Loucy (cell line): Measurements from ENCODE around the gene REC8.
"Not testable (repeated sequence)": the region's sequence is repeated elsewhere in the genome, so short reads cannot be mapped to it uniquely, and the experiment has no call there.

Experiments
- H2AFZ ChIP-seq: fragments of 200-600 bp; sonication (generic); 2 replicates; pipeline ENCODE4 v1.6.0; 2016; ENCODE audit warnings: antibody characterized with exemption, mild to moderate bottlenecking, low read length, moderate library complexity
- H3F3A ChIP-seq: fragments of 200-600 bp; 2 replicates; pipeline ENCODE4 v1.6.0; 2016; ENCODE audit warnings: antibody characterized with exemption, low read depth, mild to moderate bottlenecking
- H3K27me3 ChIP-seq: fragments of 200-600 bp; sonication (generic); 2 replicates; pipeline ENCODE4 v1.6.1; 2014; ENCODE audit warnings: low read length, mild to moderate bottlenecking; ENCODE audit not compliant: insufficient read depth, poor library complexity, severe bottlenecking
- H3K36me3 ChIP-seq: fragments of 200-600 bp; sonication (generic); 2 replicates; pipeline ENCODE4 v1.6.1; 2016; ENCODE audit warnings: low read length; ENCODE audit not compliant: insufficient read depth
- H3K4me1 ChIP-seq: fragments of 200-600 bp; sonication (generic); 2 replicates; pipeline ENCODE4 v1.5.1; 2014; ENCODE audit warnings: low read length, mild to moderate bottlenecking; ENCODE audit not compliant: insufficient read depth, poor library complexity, severe bottlenecking
- H3K4me2 ChIP-seq: fragments of 200-600 bp; sonication (generic); 2 replicates; pipeline ENCODE4 v1.6.0; 2014; ENCODE audit warnings: antibody characterized with exemption, low read length, low read depth, mild to moderate bottlenecking; ENCODE audit not compliant: poor library complexity, severe bottlenecking
- H3K4me3 ChIP-seq: fragments of 200-600 bp; sonication (generic); 2 replicates; pipeline ENCODE4 v1.5.1; 2014; ENCODE audit warnings: low read length, mild to moderate bottlenecking, mixed read lengths; ENCODE audit not compliant: poor library complexity, severe bottlenecking
- H3K79me2 ChIP-seq: fragments of 200-600 bp; sonication (generic); 2 replicates; pipeline ENCODE4 v1.6.1; 2014; ENCODE audit warnings: low read length; ENCODE audit not compliant: insufficient read depth
- H3K9ac ChIP-seq: fragments of 200-600 bp; sonication (generic); 2 replicates; pipeline ENCODE4 v1.6.0; 2014; ENCODE audit warnings: mild to moderate bottlenecking, low read depth, low read length, moderate library complexity; ENCODE audit not compliant: poor library complexity, severe bottlenecking
- H3K9me2 ChIP-seq: fragments of 200-600 bp; sonication (generic); replicated peaks from 2 replicates; pipeline ENCODE4 v1.6.1; 2016; ENCODE audit warnings: low read depth, low read length, mixed read lengths
- H3K9me3 ChIP-seq: fragments of 200-600 bp; sonication (generic); 2 replicates; pipeline ENCODE4 v1.6.1; 2014; ENCODE audit warnings: mild to moderate bottlenecking, antibody characterized with exemption, low read length, low read depth; ENCODE audit not compliant: insufficient read depth
- H4K20me1 ChIP-seq: fragments of 200-600 bp; sonication (generic); 2 replicates; pipeline ENCODE4 v1.6.0; 2014; ENCODE audit warnings: antibody characterized with exemption, low read length, mild to moderate bottlenecking; ENCODE audit not compliant: insufficient read depth, poor library complexity, severe bottlenecking
- EZH2phosphoT487 ChIP-seq: fragments of 200-600 bp; IDR thresholded peaks from 2 replicates; pipeline ENCODE4 v1.6.1; 2018; ENCODE audit warnings: antibody characterized with exemption, mild to moderate bottlenecking, moderate library complexity, borderline replicate concordance
- TF ChIP-seq, protein P1 (sequence below): fragments of 200-600 bp; sonication (generic); conservative IDR thresholded peaks from 2 replicates; pipeline ENCODE4 v1.5.1; 2014; ENCODE audit warnings: mild to moderate bottlenecking, antibody characterized with exemption, low read length

Gene REC8

DNA sequence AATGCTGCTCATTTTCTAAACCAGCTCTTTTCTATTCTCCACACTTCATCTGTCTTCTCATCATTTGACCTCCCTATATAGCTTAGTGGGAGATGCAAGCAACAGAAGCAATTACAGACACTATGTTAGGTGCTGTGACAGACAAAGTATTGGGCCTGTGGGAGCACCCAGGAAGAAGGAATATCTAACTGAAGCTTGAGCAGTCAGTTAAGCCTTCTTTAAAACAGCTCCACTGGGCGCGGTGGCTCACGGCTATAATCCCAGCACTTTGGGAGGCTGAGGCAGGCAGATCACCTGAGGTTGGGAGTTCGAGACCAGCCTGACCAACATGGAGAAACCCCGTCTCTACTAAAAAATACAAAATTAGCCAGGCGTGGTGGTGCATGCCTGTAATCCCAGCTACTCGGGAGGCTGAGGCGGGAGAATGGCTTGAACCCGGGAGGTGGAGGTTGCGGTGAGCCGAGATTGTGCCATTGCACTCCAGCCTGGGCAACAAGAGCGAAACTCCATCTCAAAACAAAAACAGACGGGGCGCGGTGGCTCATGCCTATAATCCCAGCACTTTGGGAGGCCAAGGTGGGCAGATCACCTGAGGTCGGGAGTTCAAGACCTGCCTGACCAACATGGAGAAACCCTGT lies 31.5 kb downstream of the REC8 start:
- H3K4me3 ChIP-seq, H3K9me3 ChIP-seq, H3K9me2 ChIP-seq, H3K4me1 ChIP-seq, H3K79me2 ChIP-seq, H3K27me3 ChIP-seq, H3K4me2 ChIP-seq, H3K9ac ChIP-seq, H3F3A ChIP-seq, H3K36me3 ChIP-seq, H4K20me1 ChIP-seq, H2AFZ ChIP-seq: not testable (repeated sequence)

DNA sequence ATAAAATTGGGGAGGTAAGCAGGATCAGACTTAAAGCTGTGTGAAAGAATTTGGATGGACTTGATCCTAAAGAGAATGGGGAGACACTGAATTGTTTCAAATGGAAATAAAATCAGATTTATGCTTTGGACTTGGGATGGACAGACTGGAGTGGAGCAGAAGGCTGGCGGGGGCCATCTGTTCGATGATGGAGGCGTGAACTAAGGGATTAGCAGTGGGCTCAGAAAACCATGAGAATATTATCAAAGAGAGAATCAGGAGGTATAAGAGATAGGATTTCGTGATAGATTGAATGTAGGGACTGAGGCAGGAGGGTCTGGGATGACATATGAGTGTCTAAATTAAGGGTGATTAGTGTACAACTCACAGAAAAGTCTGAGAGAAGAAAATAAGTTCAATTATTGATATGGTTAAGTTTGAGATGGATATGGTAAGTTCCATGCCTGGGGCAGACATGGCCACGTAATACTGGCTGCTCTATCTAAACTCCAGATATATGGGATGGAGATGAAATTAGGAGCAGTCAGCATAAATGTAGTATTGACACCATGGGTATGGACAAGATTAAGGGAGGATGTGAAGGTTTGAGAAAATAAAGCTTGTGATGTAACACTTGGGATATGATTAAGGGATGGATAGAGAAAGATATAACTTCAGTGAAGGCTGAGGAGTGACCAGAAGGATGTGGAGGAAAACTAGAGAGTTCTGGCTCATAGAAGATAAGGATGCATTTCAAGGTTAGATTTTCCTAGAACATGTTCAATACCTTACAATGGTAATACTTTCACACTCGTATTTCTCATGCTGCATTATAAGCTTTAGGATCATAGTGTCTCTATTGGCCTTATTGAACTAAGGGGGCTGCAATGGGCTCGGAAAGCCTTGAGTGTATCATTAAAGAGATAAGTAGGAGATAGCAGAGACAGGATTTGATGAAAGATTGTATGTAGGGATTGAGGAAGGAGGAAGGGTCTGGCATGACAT lies 32.6 kb downstream of the REC8 start:
- H3K4me1 ChIP-seq = no peaks in the 10 kb centered on the region
- H2AFZ ChIP-seq = no peak overlapping the region
- H3K79me2 ChIP-seq = no peaks in the 10 kb centered on the region
- H4K20me1 ChIP-seq = no peaks in the 10 kb centered on the region
- H3K9me3 ChIP-seq = no peaks in the 10 kb centered on the region; the same call in 1 of the 2 replicates
- H3K9ac ChIP-seq = no peak overlapping the region
- no peak overlapping the region for H3K4me2 ChIP-seq
- no peaks in the 10 kb centered on the region for H3F3A ChIP-seq
- TF ChIP-seq EZH2phosphoT487 = no peak
- TF ChIP-seq, protein P1, sequence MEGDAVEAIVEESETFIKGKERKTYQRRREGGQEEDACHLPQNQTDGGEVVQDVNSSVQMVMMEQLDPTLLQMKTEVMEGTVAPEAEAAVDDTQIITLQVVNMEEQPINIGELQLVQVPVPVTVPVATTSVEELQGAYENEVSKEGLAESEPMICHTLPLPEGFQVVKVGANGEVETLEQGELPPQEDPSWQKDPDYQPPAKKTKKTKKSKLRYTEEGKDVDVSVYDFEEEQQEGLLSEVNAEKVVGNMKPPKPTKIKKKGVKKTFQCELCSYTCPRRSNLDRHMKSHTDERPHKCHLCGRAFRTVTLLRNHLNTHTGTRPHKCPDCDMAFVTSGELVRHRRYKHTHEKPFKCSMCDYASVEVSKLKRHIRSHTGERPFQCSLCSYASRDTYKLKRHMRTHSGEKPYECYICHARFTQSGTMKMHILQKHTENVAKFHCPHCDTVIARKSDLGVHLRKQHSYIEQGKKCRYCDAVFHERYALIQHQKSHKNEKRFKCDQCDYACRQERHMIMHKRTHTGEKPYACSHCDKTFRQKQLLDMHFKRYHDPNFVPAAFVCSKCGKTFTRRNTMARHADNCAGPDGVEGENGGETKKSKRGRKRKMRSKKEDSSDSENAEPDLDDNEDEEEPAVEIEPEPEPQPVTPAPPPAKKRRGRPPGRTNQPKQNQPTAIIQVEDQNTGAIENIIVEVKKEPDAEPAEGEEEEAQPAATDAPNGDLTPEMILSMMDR = no peak
- H3K27me3 ChIP-seq = no peaks in the 10 kb centered on the region
- H3K4me3 ChIP-seq = no peak overlapping the region
- H3K9me2 ChIP-seq = no peaks in the 10 kb centered on the region
- H3K36me3 ChIP-seq = peaks cover 13% of the 10 kb centered on the region; the same call in 1 of the 2 replicates

DNA sequence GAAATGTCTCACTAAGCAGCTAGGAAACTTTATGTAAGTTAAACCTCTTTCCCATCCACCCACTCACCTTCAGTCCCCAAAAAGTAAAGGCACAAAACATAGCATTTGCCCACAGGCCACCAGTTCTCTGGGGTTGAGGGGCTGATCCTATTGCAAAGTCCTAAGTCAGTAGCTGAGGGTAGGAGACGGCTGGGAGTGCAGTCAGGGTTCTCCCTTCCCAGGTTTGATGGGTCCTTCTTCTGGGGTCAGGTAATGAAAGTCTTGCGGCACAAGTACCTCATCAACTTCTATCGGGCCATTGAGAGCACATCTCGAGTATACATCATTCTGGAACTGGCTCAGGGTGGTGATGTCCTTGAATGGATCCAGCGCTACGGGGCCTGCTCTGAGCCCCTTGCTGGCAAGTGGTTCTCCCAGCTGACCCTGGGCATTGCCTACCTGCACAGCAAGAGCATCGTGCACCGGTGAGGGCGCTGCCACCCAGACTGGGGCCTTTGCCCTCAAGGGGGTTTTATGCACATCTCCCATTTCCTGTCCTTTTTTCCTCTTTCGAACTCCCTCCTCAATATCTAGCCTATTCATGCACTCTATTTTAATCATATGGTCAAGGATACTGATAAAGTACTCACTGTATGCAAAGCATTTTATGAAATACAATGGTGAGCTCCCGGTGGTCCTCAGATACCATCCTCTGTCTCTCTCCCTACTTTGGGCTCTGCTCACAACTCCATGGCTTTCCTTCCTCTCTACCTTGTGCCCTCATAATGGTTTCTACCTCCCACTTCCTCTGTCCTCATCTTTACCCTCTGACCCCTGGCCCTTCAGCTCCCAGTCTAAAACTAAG lies 34.6 kb downstream of the REC8 start:
- TF ChIP-seq, protein P1 = no peak
- TF ChIP-seq EZH2phosphoT487 = no peak
- H3K36me3 ChIP-seq = peaks cover 22% of the 10 kb centered on the region; the same call in 1 of the 2 replicates
- H3K4me2 ChIP-seq = no peak overlapping the region
- H3K79me2 ChIP-seq = peaks cover 17% of the 10 kb centered on the region
- H3K9me2 ChIP-seq = no peaks in the 10 kb centered on the region
- H3K9ac ChIP-seq = no peak overlapping the region
- H3K4me1 ChIP-seq = peaks cover 3% of the 10 kb centered on the region
- H3K9me3 ChIP-seq = no peaks in the 10 kb centered on the region; the same call in 1 of the 2 replicates
- H4K20me1 ChIP-seq = peaks cover 5% of the 10 kb centered on the region
- no peaks in the 10 kb centered on the region for H3F3A ChIP-seq
- H3K27me3 ChIP-seq = no peaks in the 10 kb centered on the region
- no peak overlapping the region for H2AFZ ChIP-seq
- no peak overlapping the region for H3K4me3 ChIP-seq
